Measurements from ENCODE around the gene MCF2L2. TPM values are rescaled to one million over a fixed set of nuclear protein-coding genes. Genes with fewer than 3 reads are reported as not detected.
"Not testable (repeated sequence)": the region's sequence is repeated elsewhere in the genome, so short reads cannot be mapped to it uniquely, and the experiment has no call there.

MCF2L2 gene
- total RNA-seq, 3 donors from 2014 or later = 0.84 to 2.7 (median 1.1) TPM

DNA sequence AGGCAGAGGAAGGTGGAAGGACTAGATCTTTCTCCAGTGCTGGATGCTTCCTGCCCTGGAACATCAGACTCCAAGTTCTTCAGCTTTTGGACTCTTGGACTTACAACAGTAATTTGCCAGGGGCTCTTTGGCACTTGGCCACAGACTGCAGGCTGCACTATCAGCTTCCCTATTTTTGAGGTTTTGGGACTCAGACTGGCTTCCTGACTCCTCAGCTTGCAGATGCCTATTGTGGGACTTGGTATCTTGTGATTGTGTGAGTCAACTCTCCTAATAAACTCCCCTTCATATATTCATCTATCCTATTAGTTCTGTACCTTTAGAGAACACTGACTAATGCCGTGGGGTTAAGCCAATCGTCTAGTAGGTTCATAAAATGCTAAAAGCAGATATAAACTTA lies 184.2 kb downstream of the MCF2L2 start:
- intact Hi-C loops (cut with DNase I, micrococcal nuclease) = no loop called here
- peaks cover 16% of the 10 kb centered on the region for H3K9me3 ChIP-seq
- H3K4me3 ChIP-seq = no peak overlapping the region
- ATAC-seq (peak; percentile 24), DNase-seq (peak; percentile 52 to 65 (median 59))
- H3K4me1 ChIP-seq (ENCODE audit: low read depth) = peaks cover 12% of the 10 kb centered on the region
- TF ChIP-seq, protein P1, sequence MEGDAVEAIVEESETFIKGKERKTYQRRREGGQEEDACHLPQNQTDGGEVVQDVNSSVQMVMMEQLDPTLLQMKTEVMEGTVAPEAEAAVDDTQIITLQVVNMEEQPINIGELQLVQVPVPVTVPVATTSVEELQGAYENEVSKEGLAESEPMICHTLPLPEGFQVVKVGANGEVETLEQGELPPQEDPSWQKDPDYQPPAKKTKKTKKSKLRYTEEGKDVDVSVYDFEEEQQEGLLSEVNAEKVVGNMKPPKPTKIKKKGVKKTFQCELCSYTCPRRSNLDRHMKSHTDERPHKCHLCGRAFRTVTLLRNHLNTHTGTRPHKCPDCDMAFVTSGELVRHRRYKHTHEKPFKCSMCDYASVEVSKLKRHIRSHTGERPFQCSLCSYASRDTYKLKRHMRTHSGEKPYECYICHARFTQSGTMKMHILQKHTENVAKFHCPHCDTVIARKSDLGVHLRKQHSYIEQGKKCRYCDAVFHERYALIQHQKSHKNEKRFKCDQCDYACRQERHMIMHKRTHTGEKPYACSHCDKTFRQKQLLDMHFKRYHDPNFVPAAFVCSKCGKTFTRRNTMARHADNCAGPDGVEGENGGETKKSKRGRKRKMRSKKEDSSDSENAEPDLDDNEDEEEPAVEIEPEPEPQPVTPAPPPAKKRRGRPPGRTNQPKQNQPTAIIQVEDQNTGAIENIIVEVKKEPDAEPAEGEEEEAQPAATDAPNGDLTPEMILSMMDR (IDR thresholded peaks at IDR 0.05) = no peak
- no peaks in the 10 kb centered on the region for H3K36me3 ChIP-seq (ENCODE audit: low read depth)

DNA sequence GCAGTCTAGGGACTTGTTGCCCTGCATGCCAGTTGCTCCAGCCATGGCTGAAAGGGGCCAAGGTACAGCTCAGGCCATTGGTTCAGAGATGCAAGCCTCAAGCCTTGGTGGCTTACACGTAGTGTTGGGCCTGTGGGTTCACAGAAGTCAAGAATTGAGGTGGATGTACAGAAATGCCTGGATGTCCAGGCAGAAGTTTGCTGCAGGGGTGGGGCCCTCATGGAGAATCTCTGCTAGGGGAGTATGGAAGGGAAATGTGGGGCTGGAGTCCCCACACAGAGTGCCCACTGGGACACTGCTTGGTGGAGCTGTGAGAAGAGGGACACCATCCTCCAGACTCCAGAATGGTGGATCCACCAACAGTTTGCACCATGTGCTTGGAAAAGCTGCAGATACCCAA lies 186.0 kb downstream of the MCF2L2 start:
- no peak for DNase-seq
- peaks cover 12% of the 10 kb centered on the region for H3K4me1 ChIP-seq (ENCODE audit: low read depth)
- H3K9me3 ChIP-seq = peaks cover 16% of the 10 kb centered on the region
- intact Hi-C loops (cut with DNase I, micrococcal nuclease) = no loop called here
- no peaks in the 10 kb centered on the region for H3K36me3 ChIP-seq (ENCODE audit: low read depth)
- no peak for ATAC-seq
- no peak overlapping the region for H3K4me3 ChIP-seq
- TF ChIP-seq, protein P1 (IDR thresholded peaks at IDR 0.05) = no peak

GRCh38 chr3:183239046-183239445 lies 189.4 kb downstream of the MCF2L2 start:
- peaks cover 16% of the 10 kb centered on the region for H3K9me3 ChIP-seq
- TF ChIP-seq, protein P1 (IDR thresholded peaks at IDR 0.05) = no peak
- intact Hi-C loops (cut with DNase I, micrococcal nuclease) = no loop called here
- no peak for DNase-seq
- ATAC-seq = no peak
- H3K4me3 ChIP-seq = no peak overlapping the region
- no peaks in the 10 kb centered on the region for H3K36me3 ChIP-seq (ENCODE audit: low read depth)
- H3K4me1 ChIP-seq (ENCODE audit: low read depth) = peaks cover 2% of the 10 kb centered on the region

DNA sequence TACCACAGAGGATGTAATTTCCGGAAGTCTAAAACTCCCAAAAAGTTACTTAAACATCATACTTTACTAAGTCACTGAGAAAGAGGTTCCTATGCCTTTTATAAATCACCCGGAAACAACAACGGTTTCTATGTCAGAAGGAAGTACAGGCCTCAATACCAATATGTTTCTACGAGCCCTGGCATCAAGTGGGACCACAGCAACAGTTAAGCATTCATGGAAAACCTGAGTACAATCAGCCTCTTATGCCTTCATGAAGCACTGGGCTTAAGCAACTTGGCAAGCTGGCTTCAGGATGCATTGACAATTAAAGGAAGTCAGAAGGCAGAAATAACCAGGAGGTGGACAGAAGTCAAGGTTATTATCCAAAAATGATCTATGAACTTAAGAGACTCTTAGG lies 194.5 kb downstream of the MCF2L2 start:
- Histone ChIP-seq H3K9me3 (no peaks in the 10 kb centered on the region), H3K4me3 (no peak overlapping the region), H3K4me1 (ENCODE audit: low read depth) (no peaks in the 10 kb centered on the region), H3K36me3 (ENCODE audit: low read depth) (no peaks in the 10 kb centered on the region)
- intact Hi-C loops (cut with DNase I, micrococcal nuclease) = no loop called here
- no peak for DNase-seq
- ATAC-seq = no peak
- TF ChIP-seq, protein P1 (IDR thresholded peaks at IDR 0.05) = no peak

- Histone ChIP-seq H3K36me3 (ENCODE audit: low read depth) (no peaks in the 10 kb centered on the region), H3K4me1 (ENCODE audit: low read depth) (no peaks in the 10 kb centered on the region), H3K4me3 (no peak overlapping the region), H3K9me3 (no peaks in the 10 kb centered on the region)
- intact Hi-C loops (cut with DNase I, micrococcal nuclease) = no loop called here
- DNase-seq = no peak
- TF ChIP-seq, protein P1 (IDR thresholded peaks at IDR 0.05) = no peak
- ATAC-seq = no peak
Measured at GRCh38 chr3:183230826-183231225, 197.6 kb downstream of the MCF2L2 start.

DNA sequence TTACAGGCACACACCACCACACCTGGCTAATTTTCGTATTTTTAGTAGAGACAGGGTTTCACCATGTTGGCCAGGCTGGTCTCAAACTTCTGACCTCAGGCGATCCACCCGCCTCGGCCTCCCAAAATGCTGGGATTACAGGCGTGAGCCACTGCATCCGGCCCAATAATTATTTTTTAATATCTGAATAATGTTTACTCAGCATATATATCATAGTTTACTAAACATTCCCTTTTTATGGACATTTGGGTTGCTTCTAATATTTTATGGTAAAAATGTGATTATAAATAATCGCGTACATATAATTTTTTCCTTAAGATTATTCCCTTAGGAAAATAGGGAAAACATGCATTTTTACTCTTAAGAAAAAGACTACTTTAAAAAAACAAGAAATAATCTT lies 198.2 kb downstream of the MCF2L2 start:
- H3K9me3 ChIP-seq; H3K4me3 ChIP-seq; ATAC-seq; DNase-seq; H3K36me3 ChIP-seq (ENCODE audit: low read depth); intact Hi-C loops (cut with DNase I, micrococcal nuclease); H3K4me1 ChIP-seq (ENCODE audit: low read depth): not testable (repeated sequence)
